GM23338 (cell line): ENCODE data around the gene ZNF585A. TPM values are rescaled to one million over a fixed set of nuclear protein-coding genes. Genes with fewer than 3 reads are reported as not detected.

Source experiments
- ATAC-seq: fragments of 200-7000 bp; cut with Tn5 transposase; 3 replicates; pipeline ENCODE4 v1.9.1; 2020
- DNase-seq: peaks from one replicate; pipeline ENCODE4 v3.0.0-alpha.2; 2015; ENCODE audit warnings: low spot score
- H2AFZ ChIP-seq: fragments of 200-600 bp; sonication (generic); 2 replicates; pipeline ENCODE4 v1.8.0; 2016; ENCODE audit warnings: antibody characterized with exemption, mild to moderate bottlenecking, moderate library complexity
- H3F3A ChIP-seq: fragments of 200-600 bp; sonication (generic); replicated peaks from 2 replicates; pipeline ENCODE4 v1.8.0; 2017; ENCODE audit warnings: antibody characterized with exemption, mixed run types, low read depth
- H3K27ac ChIP-seq: fragments of 200-600 bp; sonication (generic); 2 replicates; pipeline ENCODE4 v1.6.1; 2016; ENCODE audit warnings: low read depth
- H3K27me3 ChIP-seq: fragments of 200-600 bp; sonication (generic); 2 replicates; pipeline ENCODE4 v1.8.0; 2016; ENCODE audit warnings: mild to moderate bottlenecking, mixed run types, moderate library complexity; ENCODE audit not compliant: insufficient read depth
- H3K36me3 ChIP-seq: fragments of 200-600 bp; sonication (generic); 2 replicates; pipeline ENCODE4 v1.8.0; 2016; ENCODE audit warnings: mild to moderate bottlenecking; ENCODE audit not compliant: insufficient read depth
- H3K4me1 ChIP-seq: fragments of 200-600 bp; sonication (generic); 2 replicates; pipeline ENCODE4 v1.8.0; 2016; ENCODE audit warnings: mild to moderate bottlenecking, moderate library complexity; ENCODE audit not compliant: insufficient read depth
- H3K4me2 ChIP-seq: fragments of 200-600 bp; sonication (generic); 2 replicates; pipeline ENCODE4 v1.7.1; 2017; ENCODE audit warnings: mixed run types
- H3K4me3 ChIP-seq: fragments of 200-600 bp; sonication (generic); 2 replicates; pipeline ENCODE4 v1.6.1; 2016; ENCODE audit warnings: mixed run types
- H3K79me2 ChIP-seq: fragments of 200-600 bp; sonication (generic); replicated peaks from 2 replicates; pipeline ENCODE4 v1.8.0; 2017; ENCODE audit warnings: mild to moderate bottlenecking; ENCODE audit not compliant: insufficient read depth
- H3K9me2 ChIP-seq: fragments of 200-600 bp; sonication (generic); 2 replicates; pipeline ENCODE4 v1.8.0; 2017; ENCODE audit not compliant: insufficient read depth
- H4K20me1 ChIP-seq: fragments of 200-600 bp; sonication (generic); replicated peaks from 2 replicates; pipeline ENCODE4 v1.8.0; 2017; ENCODE audit warnings: mild to moderate bottlenecking; ENCODE audit not compliant: insufficient read depth
- H3K27ac Mint-ChIP-seq: 2 replicates; pipeline ENCODE4 v1.8.0; 2020; ENCODE audit warnings: inconsistent platforms, mild to moderate bottlenecking, moderate library complexity, mixed read lengths
- H3K27me3 Mint-ChIP-seq: 3 replicates; pipeline ENCODE4 v1.8.0; 2022; ENCODE audit warnings: low read depth, mild to moderate bottlenecking, moderate library complexity, mixed read lengths, inconsistent platforms; ENCODE audit not compliant: insufficient read depth, poor library complexity
- H3K36me3 Mint-ChIP-seq: 3 replicates; pipeline ENCODE4 v1.8.0; 2021; ENCODE audit warnings: low read depth, mild to moderate bottlenecking, inconsistent platforms, moderate library complexity, mixed read lengths
- H3K4me1 Mint-ChIP-seq: 3 replicates; pipeline ENCODE4 v1.8.0; 2020; ENCODE audit warnings: mild to moderate bottlenecking, inconsistent platforms, mixed read lengths
- H3K4me3 Mint-ChIP-seq: 3 replicates; pipeline ENCODE4 v1.8.0; 2021; ENCODE audit warnings: moderate library complexity, mild to moderate bottlenecking, inconsistent platforms, mixed read lengths
- H3K9me3 Mint-ChIP-seq: 3 replicates; pipeline ENCODE4 v1.8.0; 2020; ENCODE audit warnings: moderate library complexity, mild to moderate bottlenecking, inconsistent platforms, mixed read lengths
- CREB1 ChIP-seq: fragments of 250-450 bp; sonication (Bioruptor Pico); IDR thresholded peaks from 2 replicates; pipeline ENCODE4 v1.5.0; 2020; ENCODE audit warnings: low read depth, mild to moderate bottlenecking, moderate library complexity
- REST ChIP-seq: IDR thresholded peaks from one replicate; pipeline ENCODE4 v1.6.1; 2018; ENCODE audit warnings: antibody characterized with exemption; ENCODE audit not compliant: unreplicated experiment
- ZNF114 ChIP-seq: fragments of 250-450 bp; sonication (Bioruptor Pico); IDR thresholded peaks from 2 replicates; pipeline ENCODE4 v1.5.0; 2020; ENCODE audit warnings: mild to moderate bottlenecking, moderate library complexity
- ZNF331 ChIP-seq: fragments of 250-450 bp; sonication (Bioruptor Pico); IDR thresholded peaks from 2 replicates; pipeline ENCODE4 v1.5.0; 2020; ENCODE audit warnings: low read depth, mild to moderate bottlenecking, moderate library complexity
- polyA plus RNA-seq: library from polyadenylated mRNA; unstranded; fragments of >200 nt; fragmentation: Nextera tagmentation; extraction: Ambion mirVana; gene quantifications from 2 replicates; pipeline ENCODE4 v1.2.1, GENCODE V29; 2016
- total RNA-seq: library from RNA; depleted of rRNA; stranded (reverse); fragments of >200 nt; shearing (Covaris generic); gene quantifications from 2 replicates; pipeline ENCODE4 v1.2.3, GENCODE V29; 2014
- TF ChIP-seq, protein P1 (sequence below): fragments of 250-450 bp; sonication (Bioruptor Pico); IDR thresholded peaks from 2 replicates; pipeline ENCODE4 v1.5.0; 2020; ENCODE audit warnings: mild to moderate bottlenecking, moderate library complexity

ZNF585A gene
- total and polyA plus RNA-seq, 2 experiments from 2014 or later: 9.8 to 36.5 TPM

- peaks cover 92% of the 10 kb centered on the region for H3K9me3 Mint-ChIP-seq
- TF ChIP-seq ZNF114 (CRISPR knock-in tag): no peak
- no peak for TF ChIP-seq ZNF331 (CRISPR knock-in tag)
- TF ChIP-seq CREB1 (CRISPR knock-in tag): no peak
- TF ChIP-seq, protein P1, sequence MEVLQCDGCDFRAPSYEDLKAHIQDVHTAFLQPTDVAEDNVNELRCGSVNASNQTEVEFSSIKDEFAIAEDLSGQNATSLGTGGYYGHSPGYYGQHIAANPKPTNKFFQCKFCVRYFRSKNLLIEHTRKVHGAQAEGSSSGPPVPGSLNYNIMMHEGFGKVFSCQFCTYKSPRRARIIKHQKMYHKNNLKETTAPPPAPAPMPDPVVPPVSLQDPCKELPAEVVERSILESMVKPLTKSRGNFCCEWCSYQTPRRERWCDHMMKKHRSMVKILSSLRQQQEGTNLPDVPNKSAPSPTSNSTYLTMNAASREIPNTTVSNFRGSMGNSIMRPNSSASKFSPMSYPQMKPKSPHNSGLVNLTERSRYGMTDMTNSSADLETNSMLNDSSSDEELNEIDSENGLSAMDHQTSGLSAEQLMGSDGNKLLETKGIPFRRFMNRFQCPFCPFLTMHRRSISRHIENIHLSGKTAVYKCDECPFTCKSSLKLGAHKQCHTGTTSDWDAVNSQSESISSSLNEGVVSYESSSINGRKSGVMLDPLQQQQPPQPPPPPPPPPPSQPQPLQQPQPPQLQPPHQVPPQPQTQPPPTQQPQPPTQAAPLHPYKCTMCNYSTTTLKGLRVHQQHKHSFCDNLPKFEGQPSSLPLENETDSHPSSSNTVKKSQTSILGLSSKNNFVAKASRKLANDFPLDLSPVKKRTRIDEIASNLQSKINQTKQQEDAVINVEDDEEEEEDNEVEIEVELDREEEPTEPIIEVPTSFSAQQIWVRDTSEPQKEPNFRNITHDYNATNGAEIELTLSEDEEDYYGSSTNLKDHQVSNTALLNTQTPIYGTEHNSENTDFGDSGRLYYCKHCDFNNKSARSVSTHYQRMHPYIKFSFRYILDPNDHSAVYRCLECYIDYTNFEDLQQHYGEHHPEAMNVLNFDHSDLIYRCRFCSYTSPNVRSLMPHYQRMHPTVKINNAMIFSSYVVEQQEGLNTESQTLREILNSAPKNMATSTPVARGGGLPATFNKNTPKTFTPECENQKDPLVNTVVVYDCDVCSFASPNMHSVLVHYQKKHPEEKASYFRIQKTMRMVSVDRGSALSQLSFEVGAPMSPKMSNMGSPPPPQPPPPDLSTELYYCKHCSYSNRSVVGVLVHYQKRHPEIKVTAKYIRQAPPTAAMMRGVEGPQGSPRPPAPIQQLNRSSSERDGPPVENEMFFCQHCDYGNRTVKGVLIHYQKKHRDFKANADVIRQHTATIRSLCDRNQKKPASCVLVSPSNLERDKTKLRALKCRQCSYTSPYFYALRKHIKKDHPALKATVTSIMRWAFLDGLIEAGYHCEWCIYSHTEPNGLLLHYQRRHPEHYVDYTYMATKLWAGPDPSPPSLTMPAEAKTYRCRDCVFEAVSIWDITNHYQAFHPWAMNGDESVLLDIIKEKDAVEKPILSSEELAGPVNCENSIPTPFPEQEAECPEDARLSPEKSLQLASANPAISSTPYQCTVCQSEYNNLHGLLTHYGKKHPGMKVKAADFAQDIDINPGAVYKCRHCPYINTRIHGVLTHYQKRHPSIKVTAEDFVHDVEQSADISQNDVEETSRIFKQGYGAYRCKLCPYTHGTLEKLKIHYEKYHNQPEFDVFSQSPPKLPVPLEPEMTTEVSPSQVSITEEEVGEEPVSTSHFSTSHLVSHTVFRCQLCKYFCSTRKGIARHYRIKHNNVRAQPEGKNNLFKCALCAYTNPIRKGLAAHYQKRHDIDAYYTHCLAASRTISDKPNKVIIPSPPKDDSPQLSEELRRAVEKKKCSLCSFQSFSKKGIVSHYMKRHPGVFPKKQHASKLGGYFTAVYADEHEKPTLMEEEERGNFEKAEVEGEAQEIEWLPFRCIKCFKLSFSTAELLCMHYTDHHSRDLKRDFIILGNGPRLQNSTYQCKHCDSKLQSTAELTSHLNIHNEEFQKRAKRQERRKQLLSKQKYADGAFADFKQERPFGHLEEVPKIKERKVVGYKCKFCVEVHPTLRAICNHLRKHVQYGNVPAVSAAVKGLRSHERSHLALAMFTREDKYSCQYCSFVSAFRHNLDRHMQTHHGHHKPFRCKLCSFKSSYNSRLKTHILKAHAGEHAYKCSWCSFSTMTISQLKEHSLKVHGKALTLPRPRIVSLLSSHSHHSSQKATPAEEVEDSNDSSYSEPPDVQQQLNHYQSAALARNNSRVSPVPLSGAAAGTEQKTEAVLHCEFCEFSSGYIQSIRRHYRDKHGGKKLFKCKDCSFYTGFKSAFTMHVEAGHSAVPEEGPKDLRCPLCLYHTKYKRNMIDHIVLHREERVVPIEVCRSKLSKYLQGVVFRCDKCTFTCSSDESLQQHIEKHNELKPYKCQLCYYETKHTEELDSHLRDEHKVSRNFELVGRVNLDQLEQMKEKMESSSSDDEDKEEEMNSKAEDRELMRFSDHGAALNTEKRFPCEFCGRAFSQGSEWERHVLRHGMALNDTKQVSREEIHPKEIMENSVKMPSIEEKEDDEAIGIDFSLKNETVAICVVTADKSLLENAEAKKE (CRISPR knock-in tag): no peak
- TF ChIP-seq REST: no peak
- no peaks in the 10 kb centered on the region for H3K27me3 ChIP-seq
- H2AFZ ChIP-seq: no peak overlapping the region
- no peaks in the 10 kb centered on the region for H4K20me1 ChIP-seq
- no peaks in the 10 kb centered on the region for H3K4me1 Mint-ChIP-seq
- no peak overlapping the region for H3K4me2 ChIP-seq
- H3K79me2 ChIP-seq: 0 out of 2 replicates have a peak, but pooled peaks cover 6% of the 10 kb centered on the region
- no peak overlapping the region for H3K27ac ChIP-seq
- no peaks in the 10 kb centered on the region for H3F3A ChIP-seq
- no peak overlapping the region for H3K27ac Mint-ChIP-seq
- H3K4me3 ChIP-seq: no peak overlapping the region
- H3K4me3 Mint-ChIP-seq: no peak overlapping the region
- H3K9me2 ChIP-seq: no peaks in the 10 kb centered on the region
- no peaks in the 10 kb centered on the region for H3K27me3 Mint-ChIP-seq
- H3K36me3 ChIP-seq: peaks cover 34% of the 10 kb centered on the region
- H3K36me3 Mint-ChIP-seq: peaks cover 97% of the 10 kb centered on the region
- no peak for DNase-seq
- no peak for ATAC-seq
- no peaks in the 10 kb centered on the region for H3K4me1 ChIP-seq
Observed at GRCh38 chr19:37160153-37160552, 12.3 kb downstream of the ZNF585A start.
